ENCODE data around the gene MFNG. TPM values are rescaled to one million over a fixed set of nuclear protein-coding genes. Genes with fewer than 3 reads are reported as not detected.

The MFNG gene
- 0.56 and 1.2 TPM in 2 replicates for total RNA-seq (2022)
- percentile 24 among the genes with signal in this experiment for Bru-seq, nascent RNA
- percentile 46 among the genes with signal in this experiment for BruChase-seq, experiment 1, labeled RNA remaining after a 6-hour chase
- BruChase-seq, experiment 2, labeled RNA remaining after a 2-hour chase, result percentile 39 among the genes with signal in this experiment
- long read RNA-seq, result 0 reads

GRCh38 chr22:37486224-37486845 lies at the start of gene MFNG:
Gene MFNG (minus strand): TSS chr22:37486384. CDS start chr22:37486177, 207 bp downstream.
- Mint-ChIP-seq H3K4me3 (ENCODE audit: unreplicated experiment) (no peak within 1 kb of the TSS), H3K4me1 (ENCODE audit: insufficient read depth, unreplicated experiment) (peaks cover 12% of the 10 kb centered on the region), H3K27ac (ENCODE audit: low read depth, unreplicated experiment) (no peak within 1 kb of the TSS), H3K36me3 (ENCODE audit: insufficient read depth, unreplicated experiment) (peaks cover 8% of the 10 kb centered on the region), H3K27me3 (ENCODE audit: insufficient read depth, unreplicated experiment) (no peaks in the 10 kb centered on the region), H3K9me3 (ENCODE audit: unreplicated experiment) (no peaks in the 10 kb centered on the region)
- no TSS peak for BruUV-seq (replicated peaks)
- intact Hi-C loops (cut with micrococcal nuclease), result no loop called here
- no peak for TF ChIP-seq CTCF (IDR thresholded peaks at IDR 0.05; ENCODE audit: unreplicated experiment)
- peak; percentile 61 for DNase-seq (ENCODE audit: unreplicated experiment)
- ChIA-PET POLR2A (interaction anchor here (0.9 to 1.1 kb wide), 2 partner anchors 9 to 20 kb away, joined by 3 to 4 read pairs; no protein-coding TSS in a partner anchor), CTCF (interaction anchor here (1.5 kb wide), 1 partner anchor 14 kb away, joined by 4 read pairs; no protein-coding TSS in a partner anchor)

- POLR2A ChIA-PET, result no interaction called here
- no peak overlapping the region for H3K27ac Mint-ChIP-seq (ENCODE audit: low read depth, unreplicated experiment)
- TF ChIP-seq CTCF (IDR thresholded peaks at IDR 0.05; ENCODE audit: unreplicated experiment), result no peak
- BruUV-seq (replicated peaks), result no TSS peak
- no peak overlapping the region for H3K4me3 Mint-ChIP-seq (ENCODE audit: unreplicated experiment)
- no peaks in the 10 kb centered on the region for H3K36me3 Mint-ChIP-seq (ENCODE audit: insufficient read depth, unreplicated experiment)
- DNase-seq (ENCODE audit: unreplicated experiment), result no peak
- H3K9me3 Mint-ChIP-seq (ENCODE audit: unreplicated experiment), result no peaks in the 10 kb centered on the region
- H3K4me1 Mint-ChIP-seq (ENCODE audit: insufficient read depth, unreplicated experiment), result peaks cover 22% of the 10 kb centered on the region
- H3K27me3 Mint-ChIP-seq (ENCODE audit: insufficient read depth, unreplicated experiment), result no peaks in the 10 kb centered on the region
- CTCF ChIA-PET, result interaction anchor here (0.9 kb wide), 1 partner anchor 26 kb away, joined by 4 read pairs; no protein-coding TSS in a partner anchor
- intact Hi-C loops (cut with micrococcal nuclease), result loop anchor here (5.0 kb wide), 1 partner anchor 257 kb away; no protein-coding TSS in a partner anchor
These were observed 49.0 kb upstream of the MFNG start for GRCh38 chr22:37535159-37535558.

- no peak overlapping the region for H3K4me3 Mint-ChIP-seq (ENCODE audit: unreplicated experiment)
- H3K4me1 Mint-ChIP-seq (ENCODE audit: insufficient read depth, unreplicated experiment), result peaks cover 22% of the 10 kb centered on the region
- no peak for DNase-seq (ENCODE audit: unreplicated experiment)
- no peaks in the 10 kb centered on the region for H3K36me3 Mint-ChIP-seq (ENCODE audit: insufficient read depth, unreplicated experiment)
- ChIA-PET CTCF (interaction anchor here (0.6 to 1.3 kb wide), 2 partner anchors 33 to 73 kb away, joined by 3 read pairs; no protein-coding TSS in a partner anchor), POLR2A (interaction anchor here (0.8 to 1.7 kb wide), 5 partner anchors 7 to 74 kb away, joined by 3 to 5 read pairs (median 3); partner anchors contain the start of genes CARD10 and GGA1)
- no peaks in the 10 kb centered on the region for H3K9me3 Mint-ChIP-seq (ENCODE audit: unreplicated experiment)
- BruUV-seq (replicated peaks), result no TSS peak
- intact Hi-C loops (cut with micrococcal nuclease), result no loop called here
- peak overlapping the region; percentile 66 for H3K27ac Mint-ChIP-seq (ENCODE audit: low read depth, unreplicated experiment)
- TF ChIP-seq CTCF (IDR thresholded peaks at IDR 0.05; ENCODE audit: unreplicated experiment), result no peak
- H3K27me3 Mint-ChIP-seq (ENCODE audit: insufficient read depth, unreplicated experiment), result no peaks in the 10 kb centered on the region
These were observed 48.3 kb upstream of the MFNG start for GRCh38 chr22:37534445-37534844.

GRCh38 chr22:37533995-37534394 lies 47.8 kb upstream of the MFNG start:
- peak overlapping the region; percentile 66 for H3K27ac Mint-ChIP-seq (ENCODE audit: low read depth, unreplicated experiment)
- H3K4me3 Mint-ChIP-seq (ENCODE audit: unreplicated experiment), result no peak overlapping the region
- H3K36me3 Mint-ChIP-seq (ENCODE audit: insufficient read depth, unreplicated experiment), result no peaks in the 10 kb centered on the region
- ChIA-PET CTCF (interaction anchor here (0.6 to 1.3 kb wide), 4 partner anchors 21 to 73 kb away, joined by 3 to 5 read pairs (median 4); no protein-coding TSS in a partner anchor), POLR2A (interaction anchor here (0.6 to 1.7 kb wide), 6 partner anchors 8 to 74 kb away, joined by 3 to 5 read pairs (median 3); partner anchors contain the start of genes CARD10 and GGA1)
- H3K9me3 Mint-ChIP-seq (ENCODE audit: unreplicated experiment), result no peaks in the 10 kb centered on the region
- BruUV-seq (replicated peaks), result no TSS peak
- no peak for TF ChIP-seq CTCF (IDR thresholded peaks at IDR 0.05; ENCODE audit: unreplicated experiment)
- no peaks in the 10 kb centered on the region for H3K27me3 Mint-ChIP-seq (ENCODE audit: insufficient read depth, unreplicated experiment)
- DNase-seq (ENCODE audit: unreplicated experiment), result peak; percentile 91
- peaks cover 20% of the 10 kb centered on the region for H3K4me1 Mint-ChIP-seq (ENCODE audit: insufficient read depth, unreplicated experiment)
- intact Hi-C loops (cut with micrococcal nuclease), result no loop called here

All from MCF 10A (cell line).